ENCODE results near the gene FERMT3.

DNA sequence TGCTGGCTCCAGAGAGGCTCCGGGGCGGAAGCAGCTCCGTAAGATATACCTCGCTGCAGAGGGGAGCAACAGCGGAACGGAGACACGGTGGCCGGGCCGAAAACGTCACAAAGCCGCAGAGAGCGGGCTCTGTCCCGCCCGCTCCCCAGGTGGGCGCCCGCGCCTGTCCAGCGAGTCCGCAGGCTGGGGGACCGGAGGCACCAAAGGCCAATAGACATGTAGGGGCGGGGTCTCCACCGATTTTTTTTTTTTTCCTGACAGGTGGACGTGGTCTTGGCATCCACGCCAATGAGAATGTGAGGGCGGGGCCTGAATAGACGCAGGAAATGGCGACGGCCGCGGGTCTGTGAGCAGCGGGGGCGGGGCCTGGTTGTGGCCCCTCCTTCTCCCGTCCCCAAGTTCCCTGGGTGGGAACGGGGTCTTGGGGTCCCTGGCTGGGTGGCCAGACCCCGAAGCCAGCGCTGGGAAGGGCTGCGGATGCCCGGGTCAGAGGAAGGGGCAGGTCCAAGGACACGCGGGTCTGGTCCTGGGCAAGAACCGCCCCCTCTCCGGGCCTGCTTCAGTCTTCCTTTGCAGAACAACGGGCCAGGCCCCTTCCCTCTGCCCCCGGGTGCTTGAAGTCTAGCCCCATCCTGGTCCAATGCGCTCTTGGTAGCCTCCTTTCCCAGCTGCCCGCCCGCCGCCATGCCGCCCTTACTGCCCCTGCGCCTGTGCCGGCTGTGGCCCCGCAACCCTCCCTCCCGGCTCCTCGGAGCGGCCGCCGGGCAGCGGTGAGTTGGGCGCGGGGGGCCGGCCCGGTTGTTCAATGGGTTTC, 23.9 kb downstream of the FERMT3 start, which contains the start of gene DNAJC4:
- TF ChIP-seq CTCF (conservative IDR thresholded peaks at IDR 0.05 in 1 of 2, IDR thresholded peaks at IDR 0.05 in 1 of 2; ENCODE audit: low read depth in 1 of 2, low read length in 2 of 2) = no peak
- TF ChIP-seq EZH2 (IDR thresholded peaks at IDR 0.05; ENCODE audit: low read length, missing control alignments) = no peak

Data from fibroblast of lung (primary cell).